GM18505 (cell line): ENCODE measurements around the gene EFCAB5.
"Not testable (repeated sequence)": the region's sequence is repeated elsewhere in the genome, so short reads cannot be mapped to it uniquely, and the experiment has no call there.

Experiments
- ATAC-seq: cut with Tn5 transposase; IDR thresholded peaks from one replicate; pipeline ENCODE4 v1.9.1; 2021; ENCODE audit not compliant: unreplicated experiment
- POLR2A ChIP-seq: IDR thresholded peaks from 4 replicates; pipeline ENCODE4 v1.6.1; 2011; ENCODE audit warnings: borderline replicate concordance; ENCODE audit not compliant: insufficient read depth, insufficient read length; ENCODE audit errors: extremely low read depth

EFCAB5 gene

DNA sequence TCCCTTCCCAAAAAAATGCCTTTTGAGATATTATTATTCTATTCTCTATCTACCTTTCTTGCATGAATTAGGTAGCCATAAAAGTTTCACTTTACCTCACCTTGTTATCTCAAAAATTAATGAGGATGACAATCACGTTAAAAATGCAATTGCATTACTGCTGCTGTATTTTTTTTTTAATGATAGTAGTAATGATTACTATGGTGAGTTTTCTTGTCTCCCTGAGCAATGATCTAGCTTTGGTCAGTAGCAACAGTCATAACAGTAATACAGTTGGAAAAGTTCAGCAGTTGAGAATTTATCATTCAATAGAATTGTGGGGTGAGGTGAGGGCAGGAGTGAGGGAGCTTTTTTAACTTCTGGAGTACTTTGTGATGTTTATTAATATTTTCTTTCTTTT, at the start of gene EFCAB5:
EFCAB5 (plus strand) TSS at position 301 of the 400 bp plus-strand sequence. CDS start 163 bp downstream, outside the sequence.
- no peak for ATAC-seq
- TF ChIP-seq POLR2A, result no peak

GRCh38 chr17:29892201-29892600, 49.2 kb upstream of the EFCAB5 start:
- ATAC-seq, result no peak

GRCh38 chr17:29897136-29897535, 44.3 kb upstream of the EFCAB5 start:
- ATAC-seq, result not testable (repeated sequence)

More at GRCh38 chr17:29892201-29892600, 49.2 kb upstream of the EFCAB5 start:
- TF ChIP-seq POLR2A, result no peak

DNA sequence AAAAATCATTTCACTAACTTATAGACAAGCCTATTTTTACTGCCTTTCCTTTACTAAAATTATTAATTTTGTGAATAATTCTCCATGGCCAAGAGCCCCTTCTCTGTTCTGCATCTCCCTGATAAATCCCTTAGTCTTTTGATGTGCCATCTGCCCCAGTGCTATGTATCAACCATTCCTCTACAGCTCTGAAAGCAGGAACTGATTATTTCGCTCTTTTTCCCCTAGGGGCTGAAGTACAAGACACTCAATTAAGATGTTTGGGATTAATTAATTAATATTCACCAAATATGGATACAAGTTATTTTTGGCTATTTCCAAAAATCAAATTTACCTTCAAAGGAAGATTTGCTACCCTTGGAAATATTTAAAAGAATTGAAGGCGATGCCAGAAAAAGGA, 38.0 kb upstream of the EFCAB5 start:
- no peak for ATAC-seq
- TF ChIP-seq POLR2A, result no peak

- no peak for ATAC-seq
- TF ChIP-seq POLR2A, result no peak
Measured at GRCh38 chr17:29905086-29905878, 36.2 kb upstream of the EFCAB5 start.

- TF ChIP-seq POLR2A, result no peak
- no peak for ATAC-seq
Measured at GRCh38 chr17:29905879-29906167, 35.6 kb upstream of the EFCAB5 start.

GRCh38 chr17:29906969-29907368, 34.5 kb upstream of the EFCAB5 start:
- ATAC-seq, result no peak
- TF ChIP-seq POLR2A, result no peak

DNA sequence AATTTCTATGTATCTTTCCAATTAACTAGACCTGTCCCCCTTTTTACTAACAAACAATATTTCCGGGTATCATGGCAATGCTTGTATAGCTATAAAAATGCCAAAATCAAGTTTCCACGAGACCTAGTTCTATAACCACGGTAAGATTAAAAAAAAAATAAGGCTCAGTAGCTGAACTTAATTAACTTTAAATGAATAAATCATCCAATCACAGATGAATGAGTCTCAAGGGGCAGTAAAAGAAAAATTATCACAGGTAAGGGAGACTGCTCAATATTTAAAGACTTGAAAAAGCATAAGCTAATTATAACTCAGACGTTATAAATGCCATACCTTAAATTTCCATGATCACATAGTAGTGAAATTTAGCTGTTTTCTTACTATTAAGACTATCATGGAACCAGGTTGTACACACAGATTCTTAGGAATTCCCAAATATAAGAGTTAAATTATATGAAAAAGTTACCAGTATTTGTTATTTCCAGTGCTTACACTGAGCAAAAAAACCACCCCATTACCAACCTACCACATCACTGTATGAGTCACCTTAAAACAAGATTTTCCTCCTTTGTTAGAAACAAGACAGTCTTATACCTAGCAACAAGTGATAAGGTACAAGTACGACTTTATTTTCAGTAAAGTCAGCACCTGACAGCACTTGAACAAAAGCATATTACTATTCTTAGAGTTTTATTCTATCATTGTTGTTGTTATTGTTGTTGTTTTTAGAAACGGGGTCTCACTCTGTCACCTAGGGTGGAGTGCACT, 32.0 kb upstream of the EFCAB5 start:
- ATAC-seq, result no peak
- no peak for TF ChIP-seq POLR2A

GRCh38 chr17:29911641-29912177, 29.7 kb upstream of the EFCAB5 start:
- ATAC-seq, result no peak
- no peak for TF ChIP-seq POLR2A

- no peak for ATAC-seq
- no peak for TF ChIP-seq POLR2A
Measured at GRCh38 chr17:29914819-29915537, 26.5 kb upstream of the EFCAB5 start.

GRCh38 chr17:29918016-29918415, 23.4 kb upstream of the EFCAB5 start:
- no peak for TF ChIP-seq POLR2A
- no peak for ATAC-seq

- no peak for ATAC-seq
Measured at GRCh38 chr17:29918922-29919856, 22.2 kb upstream of the EFCAB5 start.

GRCh38 chr17:29924786-29925185, 16.6 kb upstream of the EFCAB5 start:
- no peak for TF ChIP-seq POLR2A
- ATAC-seq, result no peak

More at GRCh38 chr17:29918922-29919856, 22.2 kb upstream of the EFCAB5 start:
- no peak for TF ChIP-seq POLR2A

DNA sequence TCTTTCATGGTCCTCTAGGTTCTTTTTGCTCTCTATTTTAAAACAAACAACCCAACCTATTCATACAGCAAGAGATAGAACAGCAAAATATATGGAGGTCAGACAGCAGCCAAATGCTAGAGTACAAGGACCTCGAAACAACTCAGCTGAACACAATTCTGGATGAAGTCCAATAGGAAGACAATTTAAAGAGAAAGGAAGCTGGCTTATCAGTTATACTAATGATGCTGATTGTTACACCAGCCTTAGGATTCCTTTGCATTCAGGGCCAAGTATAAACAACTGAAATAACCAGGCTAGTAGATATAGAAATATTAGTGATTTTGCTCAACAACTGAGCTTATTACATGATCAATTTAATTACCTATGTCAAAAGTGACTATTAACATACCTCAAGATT, 13.9 kb upstream of the EFCAB5 start:
- no peak for TF ChIP-seq POLR2A
- no peak for ATAC-seq
